CD14-positive monocyte (primary cell): ENCODE data around the gene SPHKAP. TPM values are rescaled to one million over a fixed set of nuclear protein-coding genes. Genes with fewer than 3 reads are reported as not detected.

Experiments used
- DNase-seq, 3 donors: peaks; one replicate each; pipeline ENCODE4 v3.0.0-alpha.2; 2011 to 2022
- H2AFZ ChIP-seq: 2 replicates; pipeline ENCODE4 v1.6.0; 2012; ENCODE audit warnings: mild to moderate bottlenecking, low read depth, low read length, inconsistent platforms; ENCODE audit not compliant: insufficient read depth, poor library complexity, severe bottlenecking
- H3K27ac ChIP-seq, 2 donors: 1 replicate in 1 of 2; 2 replicates in 1 of 2; pipeline ENCODE4 v1.5.1; 2012 to 2013; ENCODE audit warnings: low read length in 2 of 2, control low read depth in 1 of 2, inconsistent platforms in 1 of 2, low read depth in 1 of 2, mild to moderate bottlenecking in 1 of 2
- H3K27me3 ChIP-seq, 2 donors: one replicate each; pipeline versions ENCODE4 v1.6.0 to v1.6.1; 2011 to 2013; ENCODE audit warnings: low read length in 2 of 2; ENCODE audit not compliant: control insufficient read depth in 2 of 2, insufficient read depth in 2 of 2
- H3K36me3 ChIP-seq, 2 donors: replicated peaks in 1 of 2; 1 replicate in 1 of 2; 2 replicates in 1 of 2; pipeline versions ENCODE4 v1.5.1 to v1.6.1; 2012 to 2013; ENCODE audit warnings: low read length in 2 of 2, control low read depth in 1 of 2, inconsistent platforms in 1 of 2, mild to moderate bottlenecking in 1 of 2; ENCODE audit not compliant: insufficient read depth in 2 of 2, control insufficient read depth in 1 of 2
- H3K4me1 ChIP-seq, 2 donors: 1 replicate in 1 of 2; 2 replicates in 1 of 2; pipeline versions ENCODE4 v1.5.1 to v1.6.1; 2012 to 2013; ENCODE audit warnings: low read length in 2 of 2, control low read depth in 1 of 2, inconsistent platforms in 1 of 2, mild to moderate bottlenecking in 1 of 2, moderate library complexity in 1 of 2; ENCODE audit not compliant: insufficient read depth in 2 of 2, control insufficient read depth in 1 of 2
- H3K4me2 ChIP-seq: replicated peaks from 2 replicates; pipeline ENCODE3; 2012; ENCODE audit warnings: low read length, moderate library complexity, mild to moderate bottlenecking; ENCODE audit not compliant: poor library complexity, severe bottlenecking; ENCODE audit errors: extremely low read depth
- H3K4me3 ChIP-seq, 3 experiments: fragments of 200-600 bp in 1 of 3; sonication (generic) in 1 of 3; replicated peaks in 1 of 3; 1 replicate in 2 of 3; 2 replicates in 1 of 3; pipeline ENCODE4 v1.5.1; 2011 to 2013; ENCODE audit warnings: low read length in 3 of 3, mild to moderate bottlenecking in 3 of 3, control low read depth in 2 of 3, low read depth in 2 of 3, inconsistent platforms in 1 of 3, moderate library complexity in 1 of 3
- H3K79me2 ChIP-seq: 2 replicates; pipeline ENCODE4 v1.6.0; 2012; ENCODE audit warnings: mild to moderate bottlenecking, control low read depth, inconsistent platforms, low read length, moderate library complexity; ENCODE audit not compliant: insufficient read depth
- H3K9ac ChIP-seq: 2 replicates; pipeline ENCODE4 v1.6.0; 2017; ENCODE audit warnings: low read length, mild to moderate bottlenecking; ENCODE audit not compliant: insufficient read depth, poor library complexity, severe bottlenecking
- H3K9me3 ChIP-seq, 2 donors: replicated peaks in 1 of 2; 1 replicate in 1 of 2; 2 replicates in 1 of 2; pipeline versions ENCODE4 v1.5.1 to v1.6.1; 2012 to 2013; ENCODE audit warnings: low read length in 2 of 2, control low read depth in 1 of 2; ENCODE audit not compliant: control insufficient read depth in 1 of 2, insufficient read depth in 1 of 2
- H4K20me1 ChIP-seq: 2 replicates; pipeline ENCODE4 v1.6.0; 2012; ENCODE audit warnings: mild to moderate bottlenecking, low read length, control low read depth, moderate library complexity; ENCODE audit not compliant: insufficient read depth
- H3K27ac Mint-ChIP-seq, 7 donors: one replicate each; pipeline ENCODE4 v1.8.0; 2020; ENCODE audit warnings: mild to moderate bottlenecking in 7 of 7, mixed read lengths in 7 of 7, moderate library complexity in 6 of 7, inconsistent platforms in 2 of 7
- H3K27me3 Mint-ChIP-seq, 3 donors: one replicate each; pipeline ENCODE4 v1.8.0; 2021 to 2022; ENCODE audit warnings: low read depth in 3 of 3, mild to moderate bottlenecking in 3 of 3, mixed read lengths in 3 of 3, moderate library complexity in 3 of 3, inconsistent platforms in 1 of 3
- H3K36me3 Mint-ChIP-seq, 2 donors: one replicate each; pipeline ENCODE4 v1.8.0; 2020; ENCODE audit warnings: mixed read lengths in 2 of 2, inconsistent platforms in 1 of 2, mild to moderate bottlenecking in 1 of 2
- H3K4me1 Mint-ChIP-seq: one replicate; pipeline ENCODE4 v1.8.0; 2020; ENCODE audit warnings: mild to moderate bottlenecking, mixed read lengths
- H3K4me3 Mint-ChIP-seq, 2 donors: one replicate each; pipeline ENCODE4 v1.8.0; 2020; ENCODE audit warnings: mild to moderate bottlenecking in 2 of 2, mixed read lengths in 2 of 2, moderate library complexity in 1 of 2
- H3K9me3 Mint-ChIP-seq, 7 donors: one replicate each; pipeline ENCODE4 v1.8.0; 2020 to 2022; ENCODE audit warnings: mixed read lengths in 7 of 7, mild to moderate bottlenecking in 6 of 7, moderate library complexity in 6 of 7, inconsistent platforms in 2 of 7
- WGBS: methylation state at CpG from one replicate; pipeline ENCODE4 v1.1.5; 2013; ENCODE audit warnings: missing lambda C conversion rate; ENCODE audit not compliant: insufficient coverage; 5-methylcytosine and 5-hydroxymethylcytosine counted together
- intact Hi-C, 2 donors: fragments of 100-400 bp; cut with micrococcal nuclease; formaldehyde crosslinking; loops; one replicate each; pipeline versions ENCODE4 v1.15.0 to v1.15.1; 2023
- polyA plus RNA-seq, 3 donors: library from polyadenylated mRNA; depleted of rRNA in 1 of 3; unstranded in 2 of 3; stranded (reverse) in 1 of 3; fragments of 300-500 nt in 2 of 3; fragments of >200 nt in 1 of 3; fragmentation: Illumina TruSeq in 2 of 3; gene quantifications; 1 replicate in 2 of 3; 2 replicates in 1 of 3; pipeline ENCODE4 v1.2.3, GENCODE V29; 2012 to 2021
- TF ChIP-seq, protein P1 (sequence below): fragments of 200-600 bp; IDR thresholded peaks from one replicate; pipeline ENCODE4 v1.8.0; 2022; ENCODE audit warnings: antibody characterized with exemption, mild to moderate bottlenecking

Gene SPHKAP
- polyA plus RNA-seq, 3 donors = not detected

DNA sequence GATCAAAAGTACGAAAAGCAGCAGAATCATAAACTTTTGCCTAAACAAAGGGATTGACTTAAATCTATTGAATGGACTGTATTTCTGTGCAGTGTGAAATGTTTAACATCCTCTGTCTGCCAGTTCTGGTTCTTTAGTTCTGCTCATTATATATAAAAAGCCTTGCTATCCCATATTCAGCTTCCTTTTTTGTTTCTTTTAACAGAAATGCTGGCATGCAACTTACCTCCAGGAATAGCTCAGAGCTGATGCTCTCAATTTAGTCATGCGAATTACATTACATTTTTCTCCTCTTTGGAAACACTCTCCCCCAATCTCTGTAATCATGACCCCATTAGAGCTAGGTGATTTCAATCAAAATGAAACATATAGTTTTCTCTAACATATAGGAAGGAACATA lies 73.6 kb downstream of the SPHKAP start:
- intact Hi-C loops = no loop called here
- no peak overlapping the region for H3K27ac Mint-ChIP-seq
- Histone ChIP-seq H4K20me1 (no peaks in the 10 kb centered on the region), H3K4me1 (no peaks in the 10 kb centered on the region), H3K9me3 (peaks cover 0 to 4% of the 10 kb centered on the region in 2 donors), H3K27me3 (no peaks in the 10 kb centered on the region), H3K9ac (no peak overlapping the region), H3K79me2 (no peaks in the 10 kb centered on the region), H3K27ac (no peak overlapping the region), H3K4me2 (no peak overlapping the region), H3K36me3 (no peaks in the 10 kb centered on the region), H3K4me3 (no peak overlapping the region), H2AFZ (no peak overlapping the region)
- peaks cover 0 to 9% (median 3%) of the 10 kb centered on the region in 7 donors for H3K9me3 Mint-ChIP-seq
- H3K27me3 Mint-ChIP-seq = no peaks in the 10 kb centered on the region
- H3K4me3 Mint-ChIP-seq = no peak overlapping the region
- H3K4me1 Mint-ChIP-seq = no peaks in the 10 kb centered on the region
- no peak for DNase-seq
- no peaks in the 10 kb centered on the region for H3K36me3 Mint-ChIP-seq
- no CpG with 5 or more reads among the region's 2 CpGs for WGBS
- TF ChIP-seq, protein P1, sequence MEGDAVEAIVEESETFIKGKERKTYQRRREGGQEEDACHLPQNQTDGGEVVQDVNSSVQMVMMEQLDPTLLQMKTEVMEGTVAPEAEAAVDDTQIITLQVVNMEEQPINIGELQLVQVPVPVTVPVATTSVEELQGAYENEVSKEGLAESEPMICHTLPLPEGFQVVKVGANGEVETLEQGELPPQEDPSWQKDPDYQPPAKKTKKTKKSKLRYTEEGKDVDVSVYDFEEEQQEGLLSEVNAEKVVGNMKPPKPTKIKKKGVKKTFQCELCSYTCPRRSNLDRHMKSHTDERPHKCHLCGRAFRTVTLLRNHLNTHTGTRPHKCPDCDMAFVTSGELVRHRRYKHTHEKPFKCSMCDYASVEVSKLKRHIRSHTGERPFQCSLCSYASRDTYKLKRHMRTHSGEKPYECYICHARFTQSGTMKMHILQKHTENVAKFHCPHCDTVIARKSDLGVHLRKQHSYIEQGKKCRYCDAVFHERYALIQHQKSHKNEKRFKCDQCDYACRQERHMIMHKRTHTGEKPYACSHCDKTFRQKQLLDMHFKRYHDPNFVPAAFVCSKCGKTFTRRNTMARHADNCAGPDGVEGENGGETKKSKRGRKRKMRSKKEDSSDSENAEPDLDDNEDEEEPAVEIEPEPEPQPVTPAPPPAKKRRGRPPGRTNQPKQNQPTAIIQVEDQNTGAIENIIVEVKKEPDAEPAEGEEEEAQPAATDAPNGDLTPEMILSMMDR = no peak

DNA sequence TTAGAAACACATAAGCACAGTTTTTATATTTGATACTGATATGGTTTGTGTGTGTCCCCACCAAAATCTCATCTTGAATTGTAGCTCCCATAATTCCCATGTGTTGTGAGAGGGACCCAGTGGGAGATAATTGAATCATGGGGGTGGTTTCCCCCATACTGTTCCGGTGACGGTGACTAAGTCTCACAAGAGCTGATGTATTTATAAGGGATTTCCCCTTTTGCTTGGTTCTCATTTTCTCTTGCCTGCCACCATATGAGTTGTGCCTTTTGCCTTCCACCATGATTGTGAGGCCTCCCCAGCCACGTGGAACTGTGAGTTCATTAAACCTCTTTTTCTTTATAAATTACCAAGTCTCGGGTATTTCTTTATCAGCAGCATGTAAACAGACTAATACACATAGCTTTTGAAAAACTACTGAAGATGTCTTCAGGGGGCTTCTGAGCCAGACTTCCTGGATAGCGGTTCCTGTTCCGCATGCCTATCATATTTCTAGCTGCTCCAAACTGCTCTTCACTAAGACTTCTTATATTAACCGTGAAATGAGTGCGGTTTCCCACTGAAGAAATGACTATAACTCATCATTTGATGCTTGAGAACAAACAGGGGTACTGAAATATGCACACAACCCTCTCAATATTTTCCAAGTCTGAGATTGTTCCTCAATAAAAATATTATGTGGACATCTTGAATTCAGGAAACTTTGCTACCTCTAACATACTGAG lies 75.8 kb downstream of the SPHKAP start:
- no peak overlapping the region for H3K9ac ChIP-seq
- H3K4me3 ChIP-seq = no peak overlapping the region
- Mint-ChIP-seq H3K36me3 (no peaks in the 10 kb centered on the region), H3K4me1 (no peaks in the 10 kb centered on the region), H3K27ac (no peak overlapping the region), H3K27me3 (no peaks in the 10 kb centered on the region), H3K4me3 (no peak overlapping the region), H3K9me3 (peaks cover 0 to 13% (median 3%) of the 10 kb centered on the region in 7 donors)
- no peaks in the 10 kb centered on the region for H3K27me3 ChIP-seq
- intact Hi-C loops = no loop called here
- no peak overlapping the region for H3K27ac ChIP-seq
- H3K4me1 ChIP-seq = no peaks in the 10 kb centered on the region
- H3K79me2 ChIP-seq = no peaks in the 10 kb centered on the region
- 100% methylated on average over 2 of the region's 8 CpGs for WGBS
- TF ChIP-seq, protein P1 = no peak
- H3K36me3 ChIP-seq = no peaks in the 10 kb centered on the region
- H2AFZ ChIP-seq = no peak overlapping the region
- peaks cover 0 to 4% of the 10 kb centered on the region in 2 donors for H3K9me3 ChIP-seq
- no peak overlapping the region for H3K4me2 ChIP-seq
- no peak for DNase-seq
- H4K20me1 ChIP-seq = no peaks in the 10 kb centered on the region
